ENCODE measurements around the gene PHLDA1.

GRCh38 chr12:76024102-76024781 lies 7.3 kb downstream of the PHLDA1 start:
- TF ChIP-seq EZH2 (IDR thresholded peaks at IDR 0.05; ENCODE audit: insufficient read depth, poor library complexity, severe bottlenecking): no peak
- TF ChIP-seq EZH2phosphoT487 (IDR thresholded peaks at IDR 0.05; ENCODE audit: insufficient read depth, low read depth): no peak

All from GM23248 (cell line).